PC-3 (cell line): ENCODE measurements around the gene CENPH. TPM values are rescaled to one million over a fixed set of nuclear protein-coding genes. Genes with fewer than 3 reads are reported as not detected.

Experiments used
- ATAC-seq: fragments of 200-7000 bp; cut with Tn5 transposase; 2 replicates; pipeline ENCODE4 v1.9.1; 2020; ENCODE audit warnings: mild to moderate bottlenecking, moderate library complexity
- BruUV-seq: library from RNA; stranded (reverse); fragments of 400-500 nt; replicated peaks from 2 replicates; lab custom pipeline; 2021; lab: Mats Ljungman, UMichigan
- CTCF ChIA-PET: fragments of 300-600 bp; sonication (Branson Sonifier 250); formaldehyde crosslinking; loops from one replicate; lab custom pipeline; 2022; ENCODE audit warnings: antibody characterized with exemption; lab: Charles Lee
- POLR2A ChIA-PET: fragments of 300-600 bp; sonication (Branson Sonifier 250); formaldehyde crosslinking; loops from one replicate; lab custom pipeline; 2022; ENCODE audit warnings: antibody characterized with exemption; ENCODE audit not compliant: unreplicated experiment; lab: Charles Lee
- DNase-seq: peaks from one replicate; pipeline ENCODE4 v3.0.0-alpha.2; 2015
- H2AFZ ChIP-seq: fragments of 300-600 bp; sonication (generic); 2 replicates; pipeline ENCODE4 v1.6.0; 2016; ENCODE audit warnings: antibody characterized with exemption, low read length
- H3F3A ChIP-seq: fragments of 300-600 bp; sonication (generic); one replicate; pipeline ENCODE4 v1.6.0; 2017; ENCODE audit warnings: antibody characterized with exemption, low read length, control low read depth, mild to moderate bottlenecking; ENCODE audit not compliant: unreplicated experiment
- H3K27ac ChIP-seq: fragments of 300-600 bp; sonication (generic); 2 replicates; pipeline ENCODE4 v1.5.1; 2016; ENCODE audit warnings: mild to moderate bottlenecking, low read length
- H3K27me3 ChIP-seq: fragments of 300-600 bp; sonication (generic); 2 replicates; pipeline ENCODE4 v1.6.1; 2016; ENCODE audit warnings: low read length, mixed read lengths
- H3K36me3 ChIP-seq: fragments of 300-600 bp; sonication (generic); 2 replicates; pipeline ENCODE4 v1.6.1; 2016; ENCODE audit warnings: low read depth, mixed run types, low read length, mixed read lengths
- H3K4me1 ChIP-seq: fragments of 300-600 bp; sonication (generic); 2 replicates; pipeline ENCODE4 v1.5.1; 2016; ENCODE audit warnings: low read length; ENCODE audit not compliant: insufficient read depth
- H3K4me2 ChIP-seq: fragments of 300-600 bp; sonication (generic); 2 replicates; pipeline ENCODE4 v1.6.0; 2016; ENCODE audit warnings: low read length
- H3K4me3 ChIP-seq: fragments of 300-600 bp; sonication (generic); 2 replicates; pipeline ENCODE4 v1.5.1; 2016; ENCODE audit warnings: mild to moderate bottlenecking, low read length, mixed read lengths
- H3K79me2 ChIP-seq: fragments of 300-600 bp; sonication (generic); 2 replicates; pipeline ENCODE4 v1.6.1; 2017; ENCODE audit warnings: low read length, mixed read lengths
- H3K9ac ChIP-seq: fragments of 300-600 bp; sonication (generic); 2 replicates; pipeline ENCODE4 v1.6.0; 2016; ENCODE audit warnings: mild to moderate bottlenecking, low read length
- H3K9me2 ChIP-seq: fragments of 300-600 bp; sonication (generic); replicated peaks from 2 replicates; pipeline ENCODE4 v1.6.1; 2016; ENCODE audit warnings: mixed run types, low read length, mixed read lengths
- H3K9me3 ChIP-seq: fragments of 300-600 bp; sonication (generic); 2 replicates; pipeline ENCODE4 v1.6.1; 2016; ENCODE audit warnings: low read length, mixed read lengths
- H4K20me1 ChIP-seq: fragments of 300-600 bp; sonication (generic); 2 replicates; pipeline ENCODE4 v1.6.1; 2016; ENCODE audit warnings: low read length, mixed read lengths
- CTCF ChIP-seq: fragments of 300-600 bp; sonication (generic); conservative IDR thresholded peaks from 2 replicates; pipeline ENCODE4 v1.5.1; 2017; ENCODE audit warnings: antibody characterized with exemption, low read depth, mild to moderate bottlenecking, low read length
- EZH2 ChIP-seq: fragments of 300-600 bp; sonication (generic); IDR thresholded peaks from one replicate; pipeline ENCODE4 v1.6.1; 2017; ENCODE audit warnings: antibody characterized with exemption, mild to moderate bottlenecking, low read length; ENCODE audit not compliant: unreplicated experiment
- EZH2phosphoT487 ChIP-seq: fragments of 300-600 bp; sonication (generic); IDR thresholded peaks from 2 replicates; pipeline ENCODE4 v1.6.1; 2018; ENCODE audit warnings: mild to moderate bottlenecking, antibody characterized with exemption, low read length, borderline replicate concordance
- intact Hi-C: fragments of 100-400 bp; cut with micrococcal nuclease; formaldehyde crosslinking; loops from 2 replicates; pipeline ENCODE4 v1.9.0; 2023
- total RNA-seq: library from RNA; depleted of rRNA; stranded (reverse); fragments of >200 nt; gene quantifications from 2 replicates; pipeline ENCODE4 v1.2.3, GENCODE V29; 2014

Gene CENPH
- total RNA-seq, 1 experiment from 2014 or later = 27.8 TPM

- no TSS peak for BruUV-seq
- H3F3A ChIP-seq = no peaks in the 10 kb centered on the region
- no peak overlapping the region for H2AFZ ChIP-seq
- H3K9me3 ChIP-seq = no peaks in the 10 kb centered on the region
- H4K20me1 ChIP-seq = no peaks in the 10 kb centered on the region
- peaks cover 8% of the 10 kb centered on the region for H3K36me3 ChIP-seq
- DNase-seq = no peak
- H3K4me3 ChIP-seq = no peak overlapping the region
- ChIA-PET CTCF (no interaction called here), POLR2A (no interaction called here)
- no peaks in the 10 kb centered on the region for H3K4me1 ChIP-seq
- intact Hi-C loops = no loop called here
- no peak overlapping the region for H3K27ac ChIP-seq
- H3K79me2 ChIP-seq = peaks cover 86% of the 10 kb centered on the region
- H3K9ac ChIP-seq = no peak overlapping the region
- ATAC-seq = no peak
- H3K27me3 ChIP-seq = no peaks in the 10 kb centered on the region
- H3K9me2 ChIP-seq = no peaks in the 10 kb centered on the region
- TF ChIP-seq EZH2phosphoT487 (no peak), CTCF (no peak), EZH2 (no peak)
- no peak overlapping the region for H3K4me2 ChIP-seq
These were observed 55.6 kb downstream of the CENPH start for GRCh38 chr5:69245031-69245430.

DNA sequence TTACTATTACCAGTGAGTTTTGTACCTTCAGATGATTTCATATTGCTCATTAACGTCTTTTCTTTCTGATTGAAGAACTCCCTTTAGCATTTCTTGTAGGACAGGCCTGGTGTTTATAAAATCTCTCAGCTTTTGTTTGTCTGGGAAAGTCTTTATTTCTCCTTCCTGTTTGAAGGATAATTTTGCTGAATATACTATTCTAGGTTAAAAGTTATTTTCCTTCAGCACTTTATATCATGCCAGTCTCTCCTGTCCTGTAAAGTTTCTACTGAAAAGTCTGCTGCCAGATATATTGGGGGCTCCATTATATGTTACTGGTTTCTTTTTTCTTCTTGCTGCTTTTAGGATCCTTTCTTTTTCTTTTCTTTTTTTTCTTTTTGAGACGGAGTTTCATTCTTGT is 58.6 kb downstream of the CENPH start:
- H3K4me3 ChIP-seq = no peak overlapping the region
- TF ChIP-seq EZH2 (no peak), CTCF (no peak), EZH2phosphoT487 (no peak)
- no peaks in the 10 kb centered on the region for H3F3A ChIP-seq
- no peak overlapping the region for H3K9ac ChIP-seq
- ChIA-PET POLR2A (no interaction called here), CTCF (no interaction called here)
- no peaks in the 10 kb centered on the region for H3K4me1 ChIP-seq
- no peaks in the 10 kb centered on the region for H3K36me3 ChIP-seq
- H4K20me1 ChIP-seq = no peaks in the 10 kb centered on the region
- H2AFZ ChIP-seq = no peak overlapping the region
- no TSS peak for BruUV-seq
- no peak overlapping the region for H3K4me2 ChIP-seq
- DNase-seq (no peak), ATAC-seq (no peak)
- H3K27me3 ChIP-seq = no peaks in the 10 kb centered on the region
- peaks cover 73% of the 10 kb centered on the region for H3K79me2 ChIP-seq
- no peaks in the 10 kb centered on the region for H3K9me3 ChIP-seq
- no peak overlapping the region for H3K27ac ChIP-seq
- intact Hi-C loops = no loop called here
- no peaks in the 10 kb centered on the region for H3K9me2 ChIP-seq

DNA sequence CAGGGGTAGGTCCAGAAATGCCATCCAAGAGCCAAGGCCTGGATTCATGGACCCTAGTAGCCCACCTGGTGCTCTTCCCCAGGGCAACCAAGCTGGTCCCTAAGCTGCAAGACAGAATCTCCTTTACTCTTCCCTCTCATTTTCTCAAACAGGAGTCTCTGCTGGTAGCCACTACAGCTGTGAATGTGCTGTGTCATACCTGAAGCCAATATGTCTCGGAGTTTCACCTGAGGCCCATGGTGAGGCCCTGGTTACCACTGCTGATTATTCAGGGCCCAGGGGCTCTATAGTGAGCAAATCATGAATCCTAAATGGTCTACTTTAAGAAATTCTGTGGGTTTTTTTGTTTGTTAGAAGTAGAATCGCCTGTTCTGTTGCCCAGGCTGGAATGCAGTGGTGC is 61.2 kb downstream of the CENPH start:
- no peaks in the 10 kb centered on the region for H3K4me1 ChIP-seq
- H3K4me2 ChIP-seq = no peak overlapping the region
- TF ChIP-seq CTCF (no peak), EZH2phosphoT487 (no peak), EZH2 (no peak)
- peaks cover 50% of the 10 kb centered on the region for H3K79me2 ChIP-seq
- H4K20me1 ChIP-seq = no peaks in the 10 kb centered on the region
- no peak for DNase-seq
- CTCF ChIA-PET = no interaction called here
- H3F3A ChIP-seq = no peaks in the 10 kb centered on the region
- no peaks in the 10 kb centered on the region for H3K27me3 ChIP-seq
- no peak overlapping the region for H3K4me3 ChIP-seq
- no peaks in the 10 kb centered on the region for H3K9me2 ChIP-seq
- H3K36me3 ChIP-seq = no peaks in the 10 kb centered on the region; the same call in 1 of the 2 replicates
- BruUV-seq = no TSS peak
- H3K9me3 ChIP-seq = no peaks in the 10 kb centered on the region
- no peak overlapping the region for H3K9ac ChIP-seq
- POLR2A ChIA-PET = no interaction called here
- H3K27ac ChIP-seq = no peak overlapping the region
- H2AFZ ChIP-seq = no peak overlapping the region
- intact Hi-C loops = no loop called here
- ATAC-seq = no peak
